Keratinocyte (primary cell): Measurements from ENCODE around the gene AJAP1. TPM values are rescaled to one million over a fixed set of nuclear protein-coding genes. Genes with fewer than 3 reads are reported as not detected.
A peak's percentile ranks its signal among the peaks of the same experiment; 100 is the strongest.

Experiments used
- DNase-seq: peaks from one replicate; pipeline ENCODE4 v3.0.0-alpha.2; 2011; ENCODE audit warnings: low read depth, missing footprints, low spot score
- FAIRE-seq: peaks from 2 replicates; lab custom pipeline; 2011; peaks lifted over from hg19 to GRCh38; lab: Jason Lieb, UNC
- H2AFZ ChIP-seq: 2 replicates; pipeline ENCODE4 v1.6.0; 2012; ENCODE audit warnings: low read length, control low read depth, inconsistent platforms; ENCODE audit not compliant: control insufficient read depth
- H3K27ac ChIP-seq: 2 replicates; pipeline ENCODE4 v1.5.1; 2011; ENCODE audit warnings: low read length; ENCODE audit not compliant: control insufficient read depth, insufficient read depth
- H3K27me3 ChIP-seq: 3 replicates; pipeline ENCODE4 v1.6.0; 2011; ENCODE audit warnings: low read length; ENCODE audit not compliant: control insufficient read depth, insufficient read depth; ENCODE audit errors: extremely low read depth
- H3K36me3 ChIP-seq, 2 experiments: 2 replicates in 1 of 2; 3 replicates in 1 of 2; pipeline ENCODE4 v1.5.1; 2011; ENCODE audit warnings: low read length in 2 of 2, mild to moderate bottlenecking in 1 of 2; ENCODE audit not compliant: control insufficient read depth in 2 of 2, insufficient read depth in 2 of 2; ENCODE audit errors: extremely low read depth in 1 of 2
- H3K4me1 ChIP-seq: 3 replicates; pipeline ENCODE4 v1.5.1; 2011; ENCODE audit warnings: low read length; ENCODE audit not compliant: control insufficient read depth, insufficient read depth; ENCODE audit errors: extremely low read depth
- H3K4me2 ChIP-seq: 3 replicates; pipeline ENCODE4 v1.6.0; 2011; ENCODE audit warnings: low read depth, low read length; ENCODE audit not compliant: control insufficient read depth, insufficient read depth; ENCODE audit errors: extremely low read depth
- H3K4me3 ChIP-seq, 3 experiments: fragments of 200-600 bp in 1 of 3; sonication (generic) in 1 of 3; 2 replicates in 2 of 3; 3 replicates in 1 of 3; pipeline ENCODE4 v1.5.1; 2011 to 2016; ENCODE audit warnings: low read length in 3 of 3, mild to moderate bottlenecking in 3 of 3, control low read depth in 2 of 3, inconsistent platforms in 1 of 3, low read depth in 1 of 3, mixed read lengths in 1 of 3, mixed run types in 1 of 3, moderate library complexity in 1 of 3; ENCODE audit not compliant: control insufficient read depth in 2 of 3, insufficient read depth in 2 of 3; ENCODE audit errors: extremely low read depth in 1 of 3
- H3K79me2 ChIP-seq: 2 replicates; pipeline ENCODE4 v1.6.0; 2012; ENCODE audit warnings: low read length; ENCODE audit not compliant: control insufficient read depth, insufficient read depth
- H3K9ac ChIP-seq: 3 replicates; pipeline ENCODE4 v1.6.0; 2011; ENCODE audit warnings: low read length; ENCODE audit not compliant: control insufficient read depth, insufficient read depth; ENCODE audit errors: extremely low read depth
- H3K9me1 ChIP-seq: 3 replicates; pipeline ENCODE4 v1.6.0; 2011; ENCODE audit warnings: low read length; ENCODE audit not compliant: control insufficient read depth, insufficient read depth; ENCODE audit errors: extremely low read depth
- H3K9me3 ChIP-seq: 2 replicates; pipeline ENCODE4 v1.5.1; 2012; ENCODE audit warnings: low read depth, low read length; ENCODE audit not compliant: control insufficient read depth
- H4K20me1 ChIP-seq: 3 replicates; pipeline ENCODE4 v1.6.0; 2011; ENCODE audit warnings: low read length; ENCODE audit not compliant: control insufficient read depth, insufficient read depth; ENCODE audit errors: extremely low read depth
- CTCF ChIP-seq, 3 experiments: IDR thresholded peaks in 1 of 3; conservative IDR thresholded peaks in 1 of 3; optimal IDR thresholded peaks in 1 of 3; 2 replicates in 2 of 3; 3 replicates in 1 of 3; pipeline versions ENCODE3 to v1.5.1; 2011; ENCODE audit warnings: low read length in 3 of 3, mild to moderate bottlenecking in 3 of 3, moderate library complexity in 2 of 3, control low read depth in 1 of 3, inconsistent platforms in 1 of 3; ENCODE audit not compliant: insufficient read depth in 2 of 3; ENCODE audit errors: extremely low read depth in 1 of 3
- EZH2 ChIP-seq: IDR thresholded peaks from one replicate; pipeline ENCODE4 v1.6.1; 2012; ENCODE audit warnings: inconsistent platforms, mild to moderate bottlenecking, low read length, moderate library complexity
- dilution Hi-C: fragments of 300-500 bp; cut with MboI; formaldehyde crosslinking; loops from one replicate; pipeline ENCODE4 v1.7.0; 2020; ENCODE audit warnings: low sequenced_read_pairs; ENCODE audit not compliant: extremely low pct_ligation_motif_present
- polyA plus RNA-seq, 5 experiments: library from polyadenylated mRNA; depleted of rRNA in 3 of 5; stranded (reverse) in 3 of 5; stranded (forward) in 1 of 5; unstranded in 1 of 5; fragments of >200 nt; gene quantifications; 1 replicate in 1 of 5; 2 replicates in 3 of 5; 3 replicates in 1 of 5; pipeline versions ENCODE4 v1.2.1 to v1.2.3, GENCODE V29; 2011 to 2012; ENCODE audit warnings: missing spikeins in 2 of 5, low read depth in 1 of 5, low replicate concordance in 1 of 5

The AJAP1 gene
- polyA plus RNA-seq, 1 donor (not counting 4 experiments of a cell fraction or from before 2014, with no cell fraction given), result 2.2 TPM

- no peak overlapping the region for H3K4me3 ChIP-seq
- no peak overlapping the region for H3K27ac ChIP-seq
- H3K4me1 ChIP-seq, result no peaks in the 10 kb centered on the region
- H3K9me3 ChIP-seq, result no peaks in the 10 kb centered on the region
- no peak for DNase-seq
- peaks cover 2% of the 10 kb centered on the region for H4K20me1 ChIP-seq
- FAIRE-seq, result no peak
- H3K36me3 ChIP-seq, result no peaks in the 10 kb centered on the region
- no peaks in the 10 kb centered on the region for H3K27me3 ChIP-seq
- H3K4me2 ChIP-seq, result no peak overlapping the region
- H3K9ac ChIP-seq, result no peak overlapping the region
- dilution Hi-C loops, result no loop called here
- H3K79me2 ChIP-seq, result no peaks in the 10 kb centered on the region
- H2AFZ ChIP-seq, result no peak overlapping the region
- no peaks in the 10 kb centered on the region for H3K9me1 ChIP-seq
- TF ChIP-seq CTCF (optimal IDR thresholded peaks at IDR 0.05 in 1 of 3, IDR thresholded peaks at IDR 0.05 in 1 of 3, conservative IDR thresholded peaks at IDR 0.05 in 1 of 3; ENCODE audit: extremely low read depth in 1 of 3, insufficient read depth in 2 of 3, low read length in 3 of 3), result no peak
- no peak for TF ChIP-seq EZH2
Measured at GRCh38 chr1:4693891-4694290, 39.5 kb downstream of the AJAP1 start.

- H3K4me2 ChIP-seq, result no peak overlapping the region
- dilution Hi-C loops, result no loop called here
- no peak for DNase-seq
- H4K20me1 ChIP-seq, result peaks cover 2% of the 10 kb centered on the region
- FAIRE-seq, result no peak
- no peaks in the 10 kb centered on the region for H3K27me3 ChIP-seq
- no peak overlapping the region for H3K9ac ChIP-seq
- H3K9me1 ChIP-seq, result no peaks in the 10 kb centered on the region
- no peaks in the 10 kb centered on the region for H3K9me3 ChIP-seq
- no peaks in the 10 kb centered on the region for H3K79me2 ChIP-seq
- no peak overlapping the region for H3K27ac ChIP-seq
- no peaks in the 10 kb centered on the region for H3K36me3 ChIP-seq
- H2AFZ ChIP-seq, result no peak overlapping the region
- TF ChIP-seq EZH2 (no peak), CTCF (optimal IDR thresholded peaks at IDR 0.05 in 1 of 3, IDR thresholded peaks at IDR 0.05 in 1 of 3, conservative IDR thresholded peaks at IDR 0.05 in 1 of 3; ENCODE audit: extremely low read depth in 1 of 3, insufficient read depth in 2 of 3, low read length in 3 of 3) (peak in 2 of 3 experiments; percentile 14 to 26)
- H3K4me1 ChIP-seq, result no peaks in the 10 kb centered on the region
- no peak overlapping the region for H3K4me3 ChIP-seq
Measured at GRCh38 chr1:4694492-4694891, 40.1 kb downstream of the AJAP1 start.
